ENCODE data around the gene ZFAND2A. TPM values are rescaled to one million over a fixed set of nuclear protein-coding genes. Genes with fewer than 3 reads are reported as not detected.
A peak's percentile ranks its signal among the peaks of the same experiment; 100 is the strongest.

ZFAND2A gene
- polyA plus RNA-seq, 3 donors, result 30.6 to 126 (median 35.1) TPM

GRCh38 chr7:1193593-1194424 lies 33.8 kb upstream of the ZFAND2A start:
- H4K20me1 ChIP-seq (ENCODE audit: insufficient read depth, low read length), result no peaks in the 10 kb centered on the region
- TF ChIP-seq CTCF (IDR thresholded peaks at IDR 0.05), result peak; percentile 36
- Mint-ChIP-seq H3K4me1 (peaks cover 22% of the 10 kb centered on the region), H3K27me3 (ENCODE audit: low read depth in 3 of 3) (peaks cover 10 to 27% (median 16%) of the 10 kb centered on the region in 3 donors), H3K9me3 (peaks cover 0 to 14% (median 6%) of the 10 kb centered on the region in 7 donors), H3K27ac (peak overlapping the region in 1 of 7 donors; percentile 35), H3K4me3 (no peak overlapping the region), H3K36me3 (no peaks in the 10 kb centered on the region)
- no peaks in the 10 kb centered on the region for H3K79me2 ChIP-seq (ENCODE audit: insufficient read depth, low read length)
- intact Hi-C loops (cut with micrococcal nuclease), result loop anchor here in 1 of 2 donors (10.0 kb wide), 1 partner anchor 241 kb away; no protein-coding TSS in a partner anchor
- peaks cover 12 to 15% of the 10 kb centered on the region in 2 donors for H3K4me1 ChIP-seq (ENCODE audit: control insufficient read depth in 1 of 2, insufficient read depth in 2 of 2, low read length in 2 of 2)
- peaks cover 4 to 7% of the 10 kb centered on the region in 2 donors for H3K9me3 ChIP-seq (replicated peaks in 1 of 2; ENCODE audit: control insufficient read depth in 1 of 2, insufficient read depth in 1 of 2, low read length in 2 of 2)
- no peak overlapping the region for H3K4me2 ChIP-seq (replicated peaks; ENCODE audit: extremely low read depth, low read length, poor library complexity, severe bottlenecking)
- H3K27ac ChIP-seq (ENCODE audit: low read depth in 1 of 2, low read length in 2 of 2), result no peak overlapping the region
- H3K9ac ChIP-seq (ENCODE audit: insufficient read depth, low read length, poor library complexity, severe bottlenecking), result no peak overlapping the region
- H3K27me3 ChIP-seq (ENCODE audit: control insufficient read depth in 2 of 2, insufficient read depth in 2 of 2, low read length in 2 of 2), result peaks cover 0 to 7% of the 10 kb centered on the region in 2 donors
- no peaks in the 10 kb centered on the region for H3K36me3 ChIP-seq (replicated peaks in 1 of 2; ENCODE audit: control insufficient read depth in 1 of 2, insufficient read depth in 2 of 2, low read length in 2 of 2)
- peak in 2 of 3 donors; percentile 12 to 35 for DNase-seq
- no peak overlapping the region for H3K4me3 ChIP-seq (replicated peaks in 1 of 3; ENCODE audit: low read depth in 2 of 3, low read length in 3 of 3)
- WGBS (ENCODE audit: insufficient coverage), result 36% methylated on average over 35 of the region's 36 CpGs
- H2AFZ ChIP-seq (ENCODE audit: insufficient read depth, low read depth, low read length, poor library complexity, severe bottlenecking), result no peak overlapping the region

GRCh38 chr7:1192171-1192676 lies 32.2 kb upstream of the ZFAND2A start:
- WGBS (ENCODE audit: insufficient coverage), result 28% methylated on average over 12 of the region's 15 CpGs
- Histone ChIP-seq H3K4me2 (replicated peaks; ENCODE audit: extremely low read depth, low read length, poor library complexity, severe bottlenecking) (peak overlapping the region; percentile 11), H3K9ac (ENCODE audit: insufficient read depth, low read length, poor library complexity, severe bottlenecking) (no peak overlapping the region), H3K9me3 (replicated peaks in 1 of 2; ENCODE audit: control insufficient read depth in 1 of 2, insufficient read depth in 1 of 2, low read length in 2 of 2) (peaks cover 9 to 15% of the 10 kb centered on the region in 2 donors), H3K4me1 (ENCODE audit: control insufficient read depth in 1 of 2, insufficient read depth in 2 of 2, low read length in 2 of 2) (peaks cover 12 to 15% of the 10 kb centered on the region in 2 donors), H3K27me3 (ENCODE audit: control insufficient read depth in 2 of 2, insufficient read depth in 2 of 2, low read length in 2 of 2) (peaks cover 0 to 7% of the 10 kb centered on the region in 2 donors), H3K4me3 (replicated peaks in 1 of 3; ENCODE audit: low read depth in 2 of 3, low read length in 3 of 3) (peak overlapping the region in 1 of 3 experiments; percentile 30), H3K79me2 (ENCODE audit: insufficient read depth, low read length) (no peaks in the 10 kb centered on the region), H3K27ac (ENCODE audit: low read depth in 1 of 2, low read length in 2 of 2) (peak overlapping the region in 1 of 2 donors; percentile 55), H4K20me1 (ENCODE audit: insufficient read depth, low read length) (no peaks in the 10 kb centered on the region), H2AFZ (ENCODE audit: insufficient read depth, low read depth, low read length, poor library complexity, severe bottlenecking) (peak overlapping the region; percentile 43), H3K36me3 (replicated peaks in 1 of 2; ENCODE audit: control insufficient read depth in 1 of 2, insufficient read depth in 2 of 2, low read length in 2 of 2) (no peaks in the 10 kb centered on the region)
- Mint-ChIP-seq H3K9me3 (peaks cover 4 to 21% (median 10%) of the 10 kb centered on the region in 7 donors), H3K4me1 (peaks cover 22% of the 10 kb centered on the region), H3K4me3 (no peak overlapping the region), H3K27me3 (ENCODE audit: low read depth in 3 of 3) (peaks cover 6 to 16% (median 15%) of the 10 kb centered on the region in 3 donors), H3K27ac (peak overlapping the region in 5 of 7 donors; percentile 13 to 88 (median 58)), H3K36me3 (no peaks in the 10 kb centered on the region)
- intact Hi-C loops (cut with micrococcal nuclease), result loop anchor here in 1 of 2 donors (10.0 kb wide), 1 partner anchor 243 kb away; no protein-coding TSS in a partner anchor
- DNase-seq, result peak; percentile 65 to 78 (median 73)
- TF ChIP-seq CTCF (IDR thresholded peaks at IDR 0.05), result no peak
